RCC 7860 (cell line): ENCODE results near the gene SAMM50.

Experiments
- DNase-seq: peaks from one replicate; pipeline ENCODE4 v3.0.0-alpha.2; 2015; ENCODE audit warnings: low spot score
- FAIRE-seq: peaks from 2 replicates; lab custom pipeline; 2012; peaks lifted over from hg19 to GRCh38; lab: Jason Lieb, UNC

SAMM50 gene

GRCh38 chr22:43945632-43946383 lies 9.4 kb upstream of the SAMM50 start:
- DNase-seq (peak; percentile 31), FAIRE-seq (no peak)

GRCh38 chr22:43946384-43946667 lies 8.9 kb upstream of the SAMM50 start:
- DNase-seq (no peak), FAIRE-seq (no peak)

GRCh38 chr22:43948836-43949406 lies 6.3 kb upstream of the SAMM50 start:
- FAIRE-seq = no peak
- DNase-seq = no peak

- DNase-seq (no peak), FAIRE-seq (no peak)
These were observed 3.9 kb upstream of the SAMM50 start for GRCh38 chr22:43951391-43951790.

DNA sequence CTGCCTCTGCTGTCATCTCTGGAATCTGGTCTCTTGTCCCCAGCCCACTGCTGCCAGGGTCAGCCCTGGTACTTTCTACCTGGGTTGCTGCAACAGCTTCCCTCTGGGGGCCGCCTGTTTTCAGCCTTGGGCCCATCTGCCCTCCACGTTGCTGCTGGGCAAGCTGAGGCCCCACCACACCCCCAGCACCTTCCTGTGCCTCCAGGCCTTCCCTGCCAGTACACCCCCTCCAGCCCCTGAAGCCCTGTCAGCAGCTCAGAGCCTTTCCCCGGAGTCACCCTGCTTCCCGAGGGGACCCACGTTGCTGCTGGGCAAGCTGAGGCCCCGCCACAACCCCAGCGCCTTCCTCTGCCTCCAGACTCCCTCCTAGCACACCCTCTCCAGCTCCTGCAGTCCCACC lies 3.3 kb upstream of the SAMM50 start:
- DNase-seq (no peak), FAIRE-seq (no peak)

DNA sequence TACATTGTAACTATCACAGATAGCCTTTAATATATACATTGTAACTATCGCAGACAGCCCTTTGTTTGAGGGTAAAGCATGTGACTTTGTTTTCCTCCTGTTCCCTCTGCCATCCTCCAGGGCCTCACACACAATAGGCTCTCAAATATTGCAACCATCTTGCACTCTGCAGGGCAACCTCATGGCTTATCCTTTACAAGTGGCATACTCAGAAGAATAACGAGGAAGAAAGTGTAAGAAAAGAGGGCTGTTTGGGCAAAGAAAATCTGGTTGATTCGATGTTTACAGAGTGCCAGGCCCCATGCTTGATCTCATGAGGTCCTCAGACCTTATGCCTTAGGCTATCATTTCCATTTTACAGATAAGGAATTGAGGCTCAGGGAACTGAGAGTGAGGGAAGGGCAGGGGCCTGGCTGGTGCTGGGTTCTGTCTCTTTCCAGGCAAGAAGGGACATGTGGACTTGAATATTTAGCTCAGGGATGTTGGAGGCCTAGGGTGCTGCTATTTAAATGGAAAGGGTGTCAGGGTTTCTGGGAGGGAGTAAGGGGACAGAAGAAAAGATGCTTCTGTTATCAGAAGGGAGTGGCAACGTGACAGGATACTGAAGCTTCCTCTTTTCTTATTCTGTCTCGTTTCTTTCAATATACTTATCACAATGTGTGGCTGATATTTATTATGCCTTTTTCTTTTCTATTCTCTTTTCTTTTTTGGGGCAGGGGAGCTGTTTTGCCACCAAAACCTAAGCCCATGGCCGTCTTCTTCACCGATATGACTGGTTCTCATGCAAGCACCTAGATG lies 1.1 kb upstream of the SAMM50 start:
- DNase-seq (no peak), FAIRE-seq (no peak)

DNA sequence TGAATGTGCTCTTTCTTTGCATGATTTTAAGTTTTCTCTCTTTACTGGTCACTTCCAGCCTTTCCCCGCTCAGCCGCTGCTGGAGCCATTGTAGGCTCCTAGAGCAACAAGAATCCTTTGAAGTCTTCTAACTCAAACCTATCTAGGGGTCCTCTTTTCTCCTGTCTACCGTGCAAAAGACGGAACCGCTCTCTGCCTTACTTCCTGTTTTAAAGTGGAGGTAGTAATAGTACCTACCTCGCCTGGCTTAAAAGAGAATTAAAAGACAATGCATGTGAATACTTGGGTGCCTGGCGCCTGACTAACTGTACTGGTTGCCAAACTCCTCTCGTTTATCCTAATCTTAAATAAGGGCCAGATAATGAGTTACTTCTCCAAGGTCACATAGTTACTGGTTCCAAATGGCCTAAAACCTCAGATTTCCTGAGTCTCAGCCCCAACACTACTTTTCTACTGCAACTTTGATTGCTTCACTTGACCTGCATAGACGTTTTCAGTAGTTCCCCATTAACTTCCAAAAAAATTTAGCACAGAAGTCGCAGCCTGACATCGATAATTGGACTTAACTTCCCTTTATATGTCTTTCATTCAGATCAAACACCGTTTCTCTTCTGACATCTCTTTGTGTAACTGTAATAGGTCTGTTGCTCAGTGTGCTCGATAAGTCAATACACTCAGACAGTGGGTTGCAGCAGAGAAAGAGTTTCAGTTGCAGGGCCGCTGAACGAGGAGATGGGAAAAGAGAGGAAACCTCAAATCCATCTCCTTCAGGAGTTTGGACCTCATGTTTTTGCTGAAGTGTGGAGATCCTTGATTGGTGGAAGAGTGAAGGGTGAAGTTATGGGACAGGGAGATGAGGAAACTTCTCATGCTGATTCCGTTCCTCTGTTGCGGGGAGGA lies 891 bp downstream of the SAMM50 start:
- no peak for FAIRE-seq
- no peak for DNase-seq

- no peak for FAIRE-seq
- DNase-seq = no peak
These were observed 1.7 kb downstream of the SAMM50 start for GRCh38 chr22:43956805-43957463.

- FAIRE-seq (no peak), DNase-seq (no peak)
These were observed 2.6 kb downstream of the SAMM50 start for GRCh38 chr22:43957871-43958270.

GRCh38 chr22:43964314-43964857 lies 9.1 kb downstream of the SAMM50 start:
- no peak for FAIRE-seq

DNA sequence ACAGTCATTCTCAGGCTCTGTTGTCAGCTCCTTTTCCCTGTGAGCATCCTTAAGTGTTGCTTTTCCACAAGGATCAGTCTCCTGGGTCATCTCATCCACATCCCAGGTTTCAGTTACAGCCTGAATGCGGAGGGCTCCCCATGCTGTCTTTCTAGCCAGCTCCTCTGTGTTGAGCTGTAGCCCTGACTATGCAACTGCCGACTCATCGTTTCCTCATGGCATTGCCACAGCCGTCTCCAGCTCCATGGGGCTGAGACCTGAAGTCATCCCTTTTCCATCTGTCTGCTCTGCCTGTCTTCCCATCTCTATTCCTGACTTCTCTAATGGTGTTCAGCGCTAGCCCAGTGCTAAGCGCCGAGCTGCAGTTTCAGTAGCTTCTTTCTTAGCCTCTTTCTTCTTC lies 11.8 kb downstream of the SAMM50 start:
- no peak for FAIRE-seq
- no peak for DNase-seq

More at GRCh38 chr22:43964314-43964857, 9.1 kb downstream of the SAMM50 start:
- no peak for DNase-seq

DNA sequence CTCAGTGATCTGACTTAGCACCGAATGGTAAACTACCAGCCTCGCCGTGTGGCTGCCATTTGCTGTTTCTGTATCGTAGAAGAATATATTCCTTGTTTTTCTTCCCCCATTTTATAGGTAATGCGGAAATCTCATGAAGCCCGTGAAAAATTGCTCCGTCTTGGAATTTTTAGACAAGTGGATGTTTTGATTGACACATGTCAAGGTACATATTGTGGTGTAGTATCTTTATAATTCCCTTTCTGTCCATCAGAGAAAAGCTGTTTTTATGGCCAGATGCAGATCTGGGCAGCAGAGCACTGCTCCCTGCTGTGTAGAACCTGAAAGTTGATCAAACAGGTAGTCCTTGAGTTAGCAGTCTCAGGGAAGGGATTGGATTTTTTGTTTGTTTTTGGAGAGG lies 13.4 kb downstream of the SAMM50 start:
- DNase-seq (no peak), FAIRE-seq (no peak)

- no peak for DNase-seq
- no peak for FAIRE-seq
These were observed 14.0 kb downstream of the SAMM50 start for GRCh38 chr22:43969021-43969878.

GRCh38 chr22:43969989-43970755 lies 14.9 kb downstream of the SAMM50 start:
- DNase-seq (no peak), FAIRE-seq (no peak)

GRCh38 chr22:43971112-43971511 lies 15.9 kb downstream of the SAMM50 start:
- DNase-seq = no peak
- no peak for FAIRE-seq

DNA sequence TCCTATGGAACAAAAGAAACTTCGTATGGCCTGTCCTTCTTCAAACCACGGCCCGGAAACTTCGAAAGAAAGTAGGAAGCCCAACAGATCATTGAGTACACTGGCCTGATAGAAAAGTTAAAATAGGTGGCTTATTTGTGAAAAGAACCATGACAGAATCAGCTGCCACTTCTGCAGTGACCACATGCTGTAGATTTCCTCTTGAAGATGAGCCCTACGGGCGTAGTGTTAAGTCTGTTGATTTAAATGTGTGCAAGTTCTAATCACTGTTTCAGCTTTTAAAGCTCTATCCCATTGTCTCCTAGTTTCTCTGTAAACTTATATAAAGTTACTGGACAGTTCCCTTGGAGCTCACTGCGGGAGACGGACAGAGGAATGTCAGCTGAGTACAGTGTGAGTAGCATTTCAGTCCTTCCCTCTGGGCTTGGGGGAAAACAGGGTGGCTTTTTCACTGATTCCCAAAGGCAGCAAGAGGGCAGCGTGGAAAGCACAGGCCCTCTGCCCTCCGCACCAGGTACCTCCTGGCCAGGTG lies 17.8 kb downstream of the SAMM50 start:
- no peak for DNase-seq
- no peak for FAIRE-seq

DNA sequence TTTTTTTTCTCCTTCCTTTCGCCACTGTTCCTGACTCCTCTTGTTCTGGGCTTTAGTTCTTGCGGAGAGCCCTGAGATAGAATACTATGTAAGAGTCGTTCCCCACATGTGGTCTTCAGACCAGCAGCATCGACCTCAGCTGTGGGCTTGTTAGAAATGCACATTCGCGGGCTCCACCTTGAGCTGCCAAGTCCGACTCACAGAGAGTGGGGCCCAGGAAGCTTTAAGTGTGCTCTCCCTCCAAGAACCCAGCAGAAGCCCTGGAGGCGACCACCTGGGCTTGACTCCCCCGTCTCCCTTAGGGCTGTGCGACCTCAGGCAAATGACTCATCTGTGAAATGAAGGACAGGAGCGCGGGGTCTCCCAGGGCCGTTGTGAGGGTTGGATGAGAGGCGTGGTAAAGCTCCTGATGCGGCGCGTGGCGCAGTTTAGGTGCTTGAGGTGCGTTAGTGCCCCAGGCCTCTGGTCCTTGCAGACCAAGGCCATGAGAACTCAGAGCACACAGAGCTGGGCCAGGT lies 18.8 kb downstream of the SAMM50 start:
- no peak for DNase-seq
- FAIRE-seq = no peak

- DNase-seq (no peak), FAIRE-seq (no peak)
These were observed 19.8 kb downstream of the SAMM50 start for GRCh38 chr22:43975041-43975440.
